Measurements from ENCODE around the gene EXOC5.
"Not testable (repeated sequence)": the region's sequence is repeated elsewhere in the genome, so short reads cannot be mapped to it uniquely, and the experiment has no call there.

EXOC5 gene

GRCh38 chr14:57258221-57258620, 10.5 kb downstream of the EXOC5 start:
- DNase-seq: not testable (repeated sequence)

GRCh38 chr14:57254884-57255283, 13.8 kb downstream of the EXOC5 start:
- no peak for DNase-seq

- DNase-seq: peak; percentile 40
Measured at GRCh38 chr14:57246933-57247657, 21.6 kb downstream of the EXOC5 start.

GRCh38 chr14:57245941-57246340, 22.8 kb downstream of the EXOC5 start:
- DNase-seq: peak; percentile 31

GRCh38 chr14:57244106-57244505, 24.6 kb downstream of the EXOC5 start:
- DNase-seq: peak; percentile 5

GRCh38 chr14:57243320-57243719, 25.4 kb downstream of the EXOC5 start:
- DNase-seq: no peak

- DNase-seq: not testable (repeated sequence)
Measured at GRCh38 chr14:57240115-57240514, 28.6 kb downstream of the EXOC5 start.

GRCh38 chr14:57232006-57232405, 36.7 kb downstream of the EXOC5 start:
- no peak for DNase-seq

- not testable (repeated sequence) for DNase-seq
Measured at GRCh38 chr14:57228320-57228719, 40.4 kb downstream of the EXOC5 start.

GRCh38 chr14:57227083-57227482, 41.6 kb downstream of the EXOC5 start:
- no peak for DNase-seq

- DNase-seq: no peak
Measured at GRCh38 chr14:57221931-57222330, 46.8 kb downstream of the EXOC5 start.

- DNase-seq: no peak
Measured at GRCh38 chr14:57212919-57213318, 55.8 kb downstream of the EXOC5 start.

GRCh38 chr14:57209561-57209960, 59.1 kb downstream of the EXOC5 start:
- peak; percentile 59 for DNase-seq

GRCh38 chr14:57205938-57206337, 62.8 kb downstream of the EXOC5 start:
- DNase-seq: no peak

GRCh38 chr14:57202672-57203071, 66.0 kb downstream of the EXOC5 start:
- not testable (repeated sequence) for DNase-seq

GRCh38 chr14:57199921-57200320, 68.8 kb downstream of the EXOC5 start:
- DNase-seq: peak; percentile 55

- DNase-seq: peak; percentile 23
Measured at GRCh38 chr14:57189070-57189469, 79.6 kb downstream of the EXOC5 start.

GRCh38 chr14:57182760-57183503, 85.8 kb downstream of the EXOC5 start:
- peak; percentile 9 for DNase-seq

GRCh38 chr14:57179273-57179672, 89.4 kb downstream of the EXOC5 start:
- DNase-seq: no peak

GRCh38 chr14:57174466-57174865, 94.2 kb downstream of the EXOC5 start:
- DNase-seq: no peak

GRCh38 chr14:57171903-57172302, 96.8 kb downstream of the EXOC5 start:
- no peak for DNase-seq

GRCh38 chr14:57171363-57171762, 97.3 kb downstream of the EXOC5 start:
- no peak for DNase-seq

- no peak for DNase-seq
Measured at GRCh38 chr14:57169901-57170300, 98.8 kb downstream of the EXOC5 start.

GRCh38 chr14:57168138-57168679, 100.5 kb downstream of the EXOC5 start:
- DNase-seq: no peak

Data from fibroblast of skin of right biceps (primary cell).